H9 (cell line): ENCODE measurements around the gene THBS2. TPM values are rescaled to one million over a fixed set of nuclear protein-coding genes. Genes with fewer than 3 reads are reported as not detected.

Source experiments
- DNase-seq: peaks from one replicate; pipeline ENCODE4 v3.0.0-alpha.2; 2017
- H2AFZ ChIP-seq: one replicate; pipeline ENCODE4 v1.6.1; 2013; ENCODE audit warnings: mild to moderate bottlenecking, low read length, control low read depth, moderate library complexity
- H2AK5ac ChIP-seq: 2 replicates; pipeline ENCODE4 v1.6.1; 2013; ENCODE audit warnings: low read length, control low read depth, mixed read lengths; ENCODE audit not compliant: insufficient read length
- H2BK120ac ChIP-seq: one replicate; pipeline ENCODE4 v1.6.1; 2013; ENCODE audit warnings: low read depth, mild to moderate bottlenecking, low read length, control low read depth, inconsistent platforms; ENCODE audit not compliant: poor library complexity, severe bottlenecking
- H2BK12ac ChIP-seq: 2 replicates; pipeline ENCODE4 v1.6.1; 2013; ENCODE audit warnings: low read length, control low read depth, mixed read lengths, low read depth; ENCODE audit not compliant: insufficient read length
- H2BK15ac ChIP-seq: 2 replicates; pipeline ENCODE4 v1.6.1; 2013; ENCODE audit warnings: low read depth, low read length, control low read depth
- H2BK20ac ChIP-seq: one replicate; pipeline ENCODE4 v1.6.1; 2013; ENCODE audit warnings: low read depth, mild to moderate bottlenecking, low read length, control low read depth, inconsistent platforms; ENCODE audit not compliant: poor library complexity, severe bottlenecking
- H2BK5ac ChIP-seq: 2 replicates; pipeline ENCODE4 v1.6.1; 2013; ENCODE audit warnings: low read length, control low read depth, mixed read lengths; ENCODE audit not compliant: insufficient read length
- H3K14ac ChIP-seq: 2 replicates; pipeline ENCODE4 v1.6.1; 2013; ENCODE audit warnings: low read length, control low read depth; ENCODE audit not compliant: insufficient read depth
- H3K18ac ChIP-seq: 2 replicates; pipeline ENCODE4 v1.6.1; 2013; ENCODE audit warnings: low read depth, mild to moderate bottlenecking, mixed read lengths, low read length, control low read depth; ENCODE audit not compliant: insufficient read length
- H3K23ac ChIP-seq: 2 replicates; pipeline ENCODE4 v1.6.1; 2013; ENCODE audit warnings: low read length, control low read depth, mixed read lengths, low read depth; ENCODE audit not compliant: insufficient read length
- H3K23me2 ChIP-seq: 2 replicates; pipeline ENCODE4 v1.6.1; 2013; ENCODE audit warnings: low read depth, mild to moderate bottlenecking, mixed read lengths, low read length, control low read depth; ENCODE audit not compliant: insufficient read length, poor library complexity, severe bottlenecking
- H3K27ac ChIP-seq: 2 replicates; pipeline ENCODE4 v1.5.1; 2013; ENCODE audit warnings: low read length, control low read depth, mixed read lengths, low read depth; ENCODE audit not compliant: insufficient read length
- H3K27me3 ChIP-seq: 2 replicates; pipeline ENCODE4 v1.6.1; 2013; ENCODE audit warnings: low read length, control low read depth, inconsistent platforms; ENCODE audit not compliant: insufficient read depth
- H3K4ac ChIP-seq: 2 replicates; pipeline ENCODE4 v1.6.1; 2013; ENCODE audit warnings: low read depth, mild to moderate bottlenecking, control low read depth, inconsistent platforms, low read length, moderate library complexity
- H3K4me1 ChIP-seq: 2 replicates; pipeline ENCODE4 v1.6.1; 2013; ENCODE audit warnings: low read length, control low read depth, inconsistent platforms; ENCODE audit not compliant: insufficient read depth
- H3K4me2 ChIP-seq: 2 replicates; pipeline ENCODE4 v1.6.1; 2013; ENCODE audit warnings: low read length, control low read depth, mixed read lengths; ENCODE audit not compliant: insufficient read length, insufficient read depth
- H3K56ac ChIP-seq: 2 replicates; pipeline ENCODE4 v1.6.1; 2013; ENCODE audit warnings: low read depth, mild to moderate bottlenecking, mixed read lengths, low read length, control low read depth; ENCODE audit not compliant: insufficient read length
- H3K79me1 ChIP-seq: 2 replicates; pipeline ENCODE4 v1.6.1; 2013; ENCODE audit warnings: low read depth, mild to moderate bottlenecking, moderate library complexity, low read length, control low read depth, inconsistent platforms; ENCODE audit not compliant: insufficient read depth, poor library complexity, severe bottlenecking
- H3K79me2 ChIP-seq: 2 replicates; pipeline ENCODE4 v1.6.1; 2013; ENCODE audit warnings: low read length, control low read depth, inconsistent platforms; ENCODE audit not compliant: insufficient read depth
- H3K9ac ChIP-seq: 2 replicates; pipeline ENCODE4 v1.6.1; 2013; ENCODE audit warnings: low read length, control low read depth, mixed read lengths; ENCODE audit not compliant: insufficient read length; ENCODE audit errors: extremely low read depth
- H3K9me3 ChIP-seq: one replicate; pipeline ENCODE4 v1.6.1; 2013; ENCODE audit warnings: low read depth, low read length, inconsistent platforms; ENCODE audit not compliant: control insufficient read depth
- H3T11ph ChIP-seq: one replicate; pipeline ENCODE4 v1.6.1; 2013; ENCODE audit warnings: mild to moderate bottlenecking, low read length, control low read depth, inconsistent platforms
- H4K20me1 ChIP-seq: one replicate; pipeline ENCODE4 v1.6.1; 2013; ENCODE audit not compliant: control insufficient read depth, insufficient read length, insufficient read depth
- H4K5ac ChIP-seq: 2 replicates; pipeline ENCODE4 v1.6.1; 2013; ENCODE audit warnings: low read depth, mild to moderate bottlenecking, mixed read lengths, low read length, control low read depth; ENCODE audit not compliant: insufficient read length
- H4K8ac ChIP-seq: replicated peaks from 2 replicates; pipeline ENCODE4 v1.6.1; 2013; ENCODE audit warnings: low read length, control low read depth, mixed read lengths, low read depth; ENCODE audit not compliant: insufficient read length
- H4K91ac ChIP-seq: 2 replicates; pipeline ENCODE4 v1.6.1; 2013; ENCODE audit warnings: low read depth, mild to moderate bottlenecking, moderate library complexity, mixed read lengths, low read length, control low read depth; ENCODE audit not compliant: insufficient read length
- H3K27ac Mint-ChIP-seq, 3 experiments: 2 replicates in 2 of 3; 3 replicates in 1 of 3; pipeline ENCODE4 v1.8.0; 2020 to 2021; ENCODE audit warnings: mixed read lengths in 3 of 3, mild to moderate bottlenecking in 1 of 3, moderate library complexity in 1 of 3
- H3K27me3 Mint-ChIP-seq: 2 replicates; pipeline ENCODE4 v1.8.0; 2021; ENCODE audit warnings: low read depth, mild to moderate bottlenecking, moderate library complexity, mixed read lengths
- H3K36me3 Mint-ChIP-seq, 3 experiments: 2 replicates in 2 of 3; 3 replicates in 1 of 3; pipeline ENCODE4 v1.8.0; 2020 to 2021; ENCODE audit warnings: low read depth in 3 of 3, mixed read lengths in 3 of 3; ENCODE audit not compliant: insufficient read depth in 1 of 3
- H3K4me1 Mint-ChIP-seq, 2 experiments: 2 replicates each; pipeline ENCODE4 v1.8.0; 2020; ENCODE audit warnings: mixed read lengths in 2 of 2
- H3K4me3 Mint-ChIP-seq, 2 experiments: 2 replicates in 1 of 2; 3 replicates in 1 of 2; pipeline ENCODE4 v1.8.0; 2020 to 2021; ENCODE audit warnings: mild to moderate bottlenecking in 2 of 2, mixed read lengths in 2 of 2, moderate library complexity in 1 of 2
- H3K9me3 Mint-ChIP-seq, 2 experiments: 2 replicates in 1 of 2; 3 replicates in 1 of 2; pipeline ENCODE4 v1.8.0; 2020; ENCODE audit warnings: mild to moderate bottlenecking in 2 of 2, mixed read lengths in 2 of 2, moderate library complexity in 1 of 2
- WGBS: extraction: QIAGEN DNeasy Blood & Tissue Kit; methylation state at CpG from one replicate; pipeline ENCODE4 v1.1.7; 2013; ENCODE audit warnings: missing lambda C conversion rate, low lambda C conversion rate, mixed read lengths; ENCODE audit not compliant: insufficient read length; ENCODE audit errors: extremely low coverage; 5-methylcytosine and 5-hydroxymethylcytosine counted together
- total RNA-seq: library from RNA; stranded (reverse); gene quantifications from 2 replicates; pipeline ENCODE4 v1.2.1, GENCODE V29; 2021
- TF ChIP-seq, protein P1 (sequence below): fragments of 200-600 bp; sonication (generic); conservative IDR thresholded peaks from 3 replicates; pipeline ENCODE4 v1.8.0; 2021; ENCODE audit warnings: antibody characterized with exemption, mild to moderate bottlenecking

The THBS2 gene
- total RNA-seq, 1 experiment from 2014 or later = 14.7 TPM

DNA sequence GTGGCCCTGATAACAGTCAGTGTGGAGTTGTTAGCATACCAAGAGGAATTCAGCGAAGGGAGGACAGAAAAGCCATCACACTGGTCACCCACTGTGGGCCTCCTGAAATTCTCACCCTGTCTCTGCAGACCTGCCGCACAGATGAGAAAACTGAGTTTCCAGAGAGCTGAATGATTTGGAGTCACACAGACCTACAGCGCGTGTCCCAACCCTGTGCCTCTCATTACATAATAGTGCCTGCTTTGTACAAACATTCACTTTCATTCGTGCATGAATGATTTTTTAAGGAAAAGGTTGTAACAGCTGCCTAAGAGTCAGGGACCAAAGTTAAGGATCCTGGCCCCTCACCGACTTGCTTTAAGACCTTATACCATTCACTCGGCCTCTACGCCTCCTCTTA lies 62.7 kb downstream of the THBS2 start:
- no peak overlapping the region for H2BK120ac ChIP-seq
- no peak overlapping the region for H3K14ac ChIP-seq
- no peak overlapping the region for H2BK5ac ChIP-seq
- H4K91ac ChIP-seq = no peak overlapping the region
- Mint-ChIP-seq H3K27ac (no peak overlapping the region; a peak in 1 of 7 replicates), H3K27me3 (peaks cover 5% of the 10 kb centered on the region), H3K9me3 (peaks cover 4 to 13% of the 10 kb centered on the region in 2 experiments; a peak in 4 of 5 replicates), H3K36me3 (peaks cover 0 to 11% (median 0%) of the 10 kb centered on the region in 3 experiments; a peak in 3 of 7 replicates), H3K4me3 (no peak overlapping the region), H3K4me1 (peaks cover 3 to 6% of the 10 kb centered on the region in 2 experiments; a peak in 2 of 4 replicates)
- H4K5ac ChIP-seq = no peak overlapping the region
- no peaks in the 10 kb centered on the region for H3K9me3 ChIP-seq
- H4K20me1 ChIP-seq = no peaks in the 10 kb centered on the region
- no peak overlapping the region for H3K23ac ChIP-seq
- H2BK12ac ChIP-seq = no peak overlapping the region
- TF ChIP-seq, protein P1, sequence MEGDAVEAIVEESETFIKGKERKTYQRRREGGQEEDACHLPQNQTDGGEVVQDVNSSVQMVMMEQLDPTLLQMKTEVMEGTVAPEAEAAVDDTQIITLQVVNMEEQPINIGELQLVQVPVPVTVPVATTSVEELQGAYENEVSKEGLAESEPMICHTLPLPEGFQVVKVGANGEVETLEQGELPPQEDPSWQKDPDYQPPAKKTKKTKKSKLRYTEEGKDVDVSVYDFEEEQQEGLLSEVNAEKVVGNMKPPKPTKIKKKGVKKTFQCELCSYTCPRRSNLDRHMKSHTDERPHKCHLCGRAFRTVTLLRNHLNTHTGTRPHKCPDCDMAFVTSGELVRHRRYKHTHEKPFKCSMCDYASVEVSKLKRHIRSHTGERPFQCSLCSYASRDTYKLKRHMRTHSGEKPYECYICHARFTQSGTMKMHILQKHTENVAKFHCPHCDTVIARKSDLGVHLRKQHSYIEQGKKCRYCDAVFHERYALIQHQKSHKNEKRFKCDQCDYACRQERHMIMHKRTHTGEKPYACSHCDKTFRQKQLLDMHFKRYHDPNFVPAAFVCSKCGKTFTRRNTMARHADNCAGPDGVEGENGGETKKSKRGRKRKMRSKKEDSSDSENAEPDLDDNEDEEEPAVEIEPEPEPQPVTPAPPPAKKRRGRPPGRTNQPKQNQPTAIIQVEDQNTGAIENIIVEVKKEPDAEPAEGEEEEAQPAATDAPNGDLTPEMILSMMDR = no peak
- H3K27me3 ChIP-seq = no peaks in the 10 kb centered on the region
- H3T11ph ChIP-seq = no peak overlapping the region
- no peak overlapping the region for H3K18ac ChIP-seq
- no CpG with 5 or more reads among the region's 8 CpGs for WGBS
- H3K27ac ChIP-seq = no peak overlapping the region
- no peak overlapping the region for H2BK20ac ChIP-seq
- no peak overlapping the region for H3K4me2 ChIP-seq
- H3K23me2 ChIP-seq = no peaks in the 10 kb centered on the region
- no peaks in the 10 kb centered on the region for H3K79me1 ChIP-seq
- no peaks in the 10 kb centered on the region for H3K79me2 ChIP-seq
- H2AFZ ChIP-seq = no peak overlapping the region
- H3K56ac ChIP-seq = no peak overlapping the region
- DNase-seq = no peak
- no peak overlapping the region for H2AK5ac ChIP-seq
- H3K4me1 ChIP-seq = no peaks in the 10 kb centered on the region
- H2BK15ac ChIP-seq = no peak overlapping the region
- no peak overlapping the region for H4K8ac ChIP-seq
- H3K4ac ChIP-seq = no peak overlapping the region
- H3K9ac ChIP-seq = no peak overlapping the region
